Psoas muscle (tissue), 8 donors: ENCODE measurements around the gene TEFM. TPM values are rescaled to one million over a fixed set of nuclear protein-coding genes. Genes with fewer than 3 reads are reported as not detected.

Experiments
- ATAC-seq, 4 donors: fragments of 200-7000 bp; cut with Tn5 transposase; one replicate each; pipeline ENCODE4 v1.9.1; 2020; ENCODE audit warnings: moderate library complexity in 3 of 4, mild to moderate bottlenecking in 2 of 4
- DNase-seq, 2 donors: peaks; one replicate each; pipeline ENCODE4 v3.0.0-alpha.2; 2020
- H3K27ac ChIP-seq: fragments of 200-600 bp; one replicate; pipeline ENCODE4 v1.8.0; 2022
- H3K27me3 ChIP-seq, 3 donors: fragments of 200-600 bp in 1 of 3; one replicate each; pipeline versions ENCODE4 v1.6.1 to v1.8.0; 2013 to 2022; ENCODE audit warnings: low read length in 2 of 3, mild to moderate bottlenecking in 2 of 3, moderate library complexity in 1 of 3; ENCODE audit not compliant: insufficient read depth in 3 of 3
- H3K36me3 ChIP-seq, 2 donors: fragments of 200-600 bp in 1 of 2; one replicate each; pipeline versions ENCODE4 v1.6.1 to v1.8.0; 2013 to 2022; ENCODE audit warnings: low read depth in 1 of 2, mild to moderate bottlenecking in 1 of 2, moderate library complexity in 1 of 2; ENCODE audit not compliant: insufficient read depth in 1 of 2
- H3K4me1 ChIP-seq: fragments of 200-600 bp; one replicate; pipeline ENCODE4 v1.8.0; 2022
- H3K4me3 ChIP-seq: fragments of 200-600 bp; one replicate; pipeline ENCODE4 v1.8.0; 2022; ENCODE audit warnings: mild to moderate bottlenecking
- H3K9me3 ChIP-seq: fragments of 200-600 bp; one replicate; pipeline ENCODE4 v1.8.0; 2022
- CTCF ChIP-seq: fragments of 200-600 bp; IDR thresholded peaks from one replicate; pipeline ENCODE4 v1.8.0; 2022; ENCODE audit warnings: antibody characterized with exemption
- WGBS, 3 donors: extraction: QIAGEN DNeasy Blood & Tissue Kit; methylation state at CpG; one replicate each; pipeline versions ENCODE4 v1.1.6 to v1.1.7; 2013; 5-methylcytosine and 5-hydroxymethylcytosine counted together
- intact Hi-C, 2 donors: fragments of 100-400 bp; cut with DNase I; formaldehyde crosslinking; loops; one replicate each; pipeline versions ENCODE4 v1.11.0 to v1.14.2; 2022
- long read RNA-seq, 2 donors: library from polyadenylated mRNA; unstranded; transcript quantifications; one replicate each; pipeline ENCODE4 v2.0.0, GENCODE V29; 2021
- polyA plus RNA-seq, 3 donors: library from polyadenylated mRNA; stranded (reverse); fragments of 200-250 nt; gene quantifications; one replicate each; pipeline ENCODE4 v1.2.3, GENCODE V29; 2013
- total RNA-seq, 4 donors: library from RNA; stranded (reverse); fragmentation: NEBNext Ultra II Directional in 2 of 4; extraction: Animal tissue kit (Norgen Biotek cat#: 25700) in 2 of 4; gene quantifications; one replicate each; pipeline versions ENCODE4 v1.2.1 to v1.2.4, GENCODE V29; 2021 to 2023
- donor health status: healthy with polysubstance abuse.
- donor health status: DM: no; HTN: no; CAD: no; lungs with moderate emphysema.
- donor health status: Bipolar disorder and iron deficiency.
- donor health status: healthy.
- donor health status: DM: yes; HTN: yes; CAD: no.
- donor health status: DM: no; HTN: no; CAD: no.
- donor health status: DM: no; HTN: no; CAD: no.
- donor health status: DM: yes; HTN: yes; CAD: no.

TEFM gene, protein sequence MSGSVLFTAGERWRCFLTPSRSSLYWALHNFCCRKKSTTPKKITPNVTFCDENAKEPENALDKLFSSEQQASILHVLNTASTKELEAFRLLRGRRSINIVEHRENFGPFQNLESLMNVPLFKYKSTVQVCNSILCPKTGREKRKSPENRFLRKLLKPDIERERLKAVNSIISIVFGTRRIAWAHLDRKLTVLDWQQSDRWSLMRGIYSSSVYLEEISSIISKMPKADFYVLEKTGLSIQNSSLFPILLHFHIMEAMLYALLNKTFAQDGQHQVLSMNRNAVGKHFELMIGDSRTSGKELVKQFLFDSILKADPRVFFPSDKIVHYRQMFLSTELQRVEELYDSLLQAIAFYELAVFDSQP
- total RNA-seq (10 to 100 TPM in 2 of 4 donors, 1 to 10 TPM in 2; 8.0 to 12.5 (median 9.8) TPM), polyA plus RNA-seq (10 to 100 TPM; 10.6 to 37.0 (median 24.0) TPM)
- long read RNA-seq, donor 1, partial matches to known transcripts = 0 of 1 reads
- long read RNA-seq, donor 1, other reads (novel, unspliced or antisense) = 0 of 1 reads
- long read RNA-seq, donor 2, partial matches to known transcripts = 0 of 5 reads
- long read RNA-seq, donor 2, other reads (novel, unspliced or antisense) = 2 of 5 reads

DNA sequence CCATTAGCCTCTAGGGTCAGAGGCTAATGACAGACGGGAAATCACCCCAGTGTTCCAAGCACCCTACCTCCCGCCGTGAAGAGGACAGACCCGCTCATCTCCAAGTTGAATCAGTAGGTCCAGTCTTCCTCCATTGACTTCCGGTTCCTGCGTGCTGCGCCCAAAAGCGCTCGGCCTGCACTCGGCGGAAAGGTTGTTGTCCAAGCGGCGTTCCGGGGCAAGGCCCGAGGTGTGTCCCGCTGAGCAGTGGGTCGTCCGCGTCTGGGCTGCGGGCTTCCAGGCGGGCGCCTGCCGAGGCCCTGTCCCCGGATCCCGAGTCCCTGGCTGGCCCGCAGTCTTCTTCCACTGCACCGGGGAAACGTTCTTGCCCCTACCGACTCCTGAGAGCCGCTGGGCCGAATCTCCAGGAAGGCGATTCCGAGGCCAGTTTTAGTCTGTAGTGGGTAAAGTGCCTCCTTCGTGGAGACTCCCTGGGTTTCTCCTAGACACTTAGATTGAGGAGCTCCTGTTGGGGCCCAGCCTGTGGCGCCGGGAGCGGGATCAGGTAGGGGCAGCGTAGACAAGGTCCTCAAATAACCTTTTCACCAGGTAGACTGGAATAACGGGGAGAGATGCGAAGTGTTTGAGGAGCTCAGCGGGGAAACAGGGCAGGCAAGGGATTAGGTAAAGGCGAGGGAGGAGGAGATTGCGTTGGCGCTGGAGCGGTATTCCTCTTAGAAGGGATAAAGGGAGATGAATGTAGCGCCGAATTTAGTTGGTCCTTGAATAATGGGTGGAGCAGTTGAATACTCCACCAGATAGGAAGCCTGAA is at the start of gene TEFM:
TSS of gene TEFM (minus strand) at position 138 of the 811 bp plus-strand sequence. CDS start at position 98, 40 bp downstream.
- intact Hi-C loops = loop anchor here (2.0 to 10.0 kb wide), 3 partner anchors 64 to 308 kb away; partner anchors contain the start of genes CRLF3 (in 1 of the 2) and RNF135 (in 1 of the 2)
- peak; percentile 89 to 94 for DNase-seq
- peak; percentile 99 to 100 (median 99) for ATAC-seq
- Histone ChIP-seq H3K36me3 (peaks cover 0 to 26% of the 10 kb centered on the region in 2 donors), H3K4me3 (peak within 1 kb of the TSS; percentile 94), H3K9me3 (no peaks in the 10 kb centered on the region), H3K4me1 (peaks cover 14% of the 10 kb centered on the region), H3K27me3 (no peaks in the 10 kb centered on the region), H3K27ac (peak within 1 kb of the TSS; percentile 88)
- TF ChIP-seq CTCF = no peak
- WGBS, 3 donors = 0 to 1% (median 0%) methylated on average over 47 of the region's 47 CpGs

DNA sequence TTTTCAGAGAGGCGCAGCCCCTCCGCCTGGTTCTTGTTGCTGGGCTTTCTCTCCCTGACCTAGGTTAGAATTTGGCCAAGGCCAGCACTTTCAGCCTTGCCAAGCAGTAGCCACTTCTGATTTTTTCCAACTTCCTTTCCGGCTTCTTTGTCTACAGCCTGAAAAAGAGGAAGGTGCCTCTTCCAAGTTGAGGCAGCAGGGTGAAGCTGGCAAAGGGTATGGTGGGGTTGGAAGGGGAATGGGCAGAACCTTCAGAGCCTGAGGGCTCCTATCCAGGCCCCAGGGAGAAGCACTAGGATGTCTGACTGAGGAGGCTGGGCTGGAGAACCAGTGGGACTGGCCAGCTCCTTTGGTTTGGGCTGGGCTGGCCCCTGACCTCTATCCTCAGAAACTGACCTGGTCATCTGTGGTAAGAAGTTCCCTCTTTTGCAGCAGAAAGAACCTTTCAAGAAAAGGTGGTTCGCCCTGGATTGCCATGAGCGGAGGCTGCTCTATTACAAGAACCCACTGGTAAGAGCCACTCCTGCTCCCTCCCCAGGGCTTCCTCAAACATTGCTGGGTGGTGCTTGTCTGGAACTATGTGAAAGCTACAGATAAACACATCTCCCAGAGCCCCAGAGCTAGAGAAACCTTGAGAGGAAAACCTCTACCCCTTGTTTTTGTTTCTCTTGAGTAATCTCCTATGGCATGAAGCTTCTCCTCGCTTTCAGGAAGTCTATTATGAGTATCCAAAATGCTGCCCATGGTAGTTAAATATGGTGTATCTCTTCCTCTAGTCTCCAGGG is 48.2 kb upstream of the TEFM start:
- peak in 1 of 2 donors; percentile 30 for DNase-seq
- no peaks in the 10 kb centered on the region for H3K4me1 ChIP-seq
- H3K4me3 ChIP-seq = peak overlapping the region; percentile 9
- H3K9me3 ChIP-seq = no peaks in the 10 kb centered on the region
- intact Hi-C loops = no loop called here
- no peaks in the 10 kb centered on the region for H3K27me3 ChIP-seq
- no peak for TF ChIP-seq CTCF
- no peak overlapping the region for H3K27ac ChIP-seq
- 79 to 85% (median 79%) methylated on average over 6 of the region's 6 CpGs for WGBS, 3 donors
- peak in 1 of 4 donors; percentile 13 for ATAC-seq
- no peaks in the 10 kb centered on the region for H3K36me3 ChIP-seq

DNA sequence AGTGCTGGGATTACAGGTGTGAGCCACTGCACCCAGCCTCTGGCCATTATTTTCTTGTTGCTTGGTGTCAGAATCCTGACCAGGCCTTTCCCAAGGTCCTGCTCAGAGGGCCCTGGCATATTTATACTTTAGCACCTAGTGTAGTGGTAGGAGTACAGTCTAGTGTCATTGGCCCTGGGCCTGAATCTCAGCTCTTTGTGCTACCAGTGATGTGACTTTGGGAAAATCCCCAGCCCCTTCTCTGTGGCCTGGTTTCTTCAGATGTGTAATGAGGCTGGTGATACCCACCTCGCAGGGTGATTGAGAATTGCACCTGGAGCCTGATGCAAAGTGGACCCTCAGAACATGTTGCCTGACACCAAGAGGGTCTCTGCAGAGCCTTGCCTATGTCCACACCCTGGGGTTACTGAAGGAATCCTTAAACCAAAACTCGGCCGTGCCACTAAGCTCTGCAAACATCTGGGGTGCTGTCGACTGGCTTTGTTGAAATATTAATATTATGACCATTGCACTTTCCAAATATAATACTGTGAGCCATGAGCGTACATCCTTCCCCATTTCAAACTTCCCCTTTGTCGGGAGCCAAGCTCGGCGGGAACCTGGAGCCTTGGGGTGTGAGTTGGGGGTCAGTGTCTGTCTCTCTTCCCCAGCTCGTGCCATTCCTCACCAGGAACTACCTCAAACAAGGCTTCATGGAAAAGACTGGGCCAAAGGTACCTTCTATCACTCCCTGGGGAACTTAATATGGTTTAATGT is 46.8 kb upstream of the TEFM start:
- ATAC-seq = peak in 1 of 4 donors; percentile 33
- Histone ChIP-seq H3K9me3 (no peaks in the 10 kb centered on the region), H3K4me3 (no peak overlapping the region), H3K4me1 (no peaks in the 10 kb centered on the region), H3K36me3 (no peaks in the 10 kb centered on the region), H3K27ac (no peak overlapping the region), H3K27me3 (no peaks in the 10 kb centered on the region)
- DNase-seq = peak in 1 of 2 donors; percentile 36
- 83 to 89% (median 85%) methylated on average over 9 of the region's 9 CpGs for WGBS, 3 donors
- no peak for TF ChIP-seq CTCF
- intact Hi-C loops = no loop called here
